SW480 (cell line): ENCODE measurements around the gene DDX47.
"Not testable (repeated sequence)": the region's sequence is repeated elsewhere in the genome, so short reads cannot be mapped to it uniquely, and the experiment has no call there.

Experiments
- DNase-seq: peaks from one replicate; pipeline ENCODE4 v3.0.0-alpha.2; 2016; ENCODE audit warnings: low spot score

Gene DDX47

DNA sequence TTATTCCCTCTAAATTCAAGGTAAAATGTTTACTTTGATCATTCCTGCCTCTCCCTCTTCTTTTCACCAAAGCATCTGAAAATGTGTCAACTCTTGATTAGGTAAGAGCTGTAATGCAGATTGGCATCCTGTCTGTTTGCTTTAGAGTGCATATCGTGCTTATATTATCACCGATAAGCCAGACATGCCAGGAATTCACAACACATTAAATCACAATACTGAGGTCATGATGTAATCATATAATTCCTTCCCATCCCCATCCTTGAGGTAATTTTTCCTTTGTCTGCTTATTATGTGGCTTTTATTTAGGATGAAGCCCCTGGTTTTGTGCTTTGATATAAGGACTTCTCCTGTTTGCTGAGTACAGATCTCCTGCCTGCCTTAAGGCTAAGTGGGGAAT is 10.2 kb downstream of the DDX47 start:
- DNase-seq: no peak

DNA sequence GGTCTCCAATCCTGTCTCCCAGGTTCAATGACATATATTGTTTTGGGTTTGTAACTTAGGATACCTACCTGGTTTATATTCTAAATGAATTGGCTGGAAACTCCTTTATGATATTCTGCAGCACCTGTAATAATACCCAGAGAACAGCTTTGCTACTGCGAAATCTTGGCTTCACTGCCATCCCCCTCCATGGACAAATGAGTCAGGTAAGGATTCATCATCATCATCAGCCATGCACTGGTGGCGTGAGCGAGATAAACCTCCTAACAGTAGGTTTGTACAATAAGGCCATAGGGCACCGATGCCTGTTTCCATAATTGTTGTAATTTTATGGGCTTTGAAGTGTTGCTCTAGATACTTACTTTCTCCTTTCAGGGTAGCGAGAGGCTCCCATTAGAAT is 10.7 kb downstream of the DDX47 start:
- no peak for DNase-seq

DNA sequence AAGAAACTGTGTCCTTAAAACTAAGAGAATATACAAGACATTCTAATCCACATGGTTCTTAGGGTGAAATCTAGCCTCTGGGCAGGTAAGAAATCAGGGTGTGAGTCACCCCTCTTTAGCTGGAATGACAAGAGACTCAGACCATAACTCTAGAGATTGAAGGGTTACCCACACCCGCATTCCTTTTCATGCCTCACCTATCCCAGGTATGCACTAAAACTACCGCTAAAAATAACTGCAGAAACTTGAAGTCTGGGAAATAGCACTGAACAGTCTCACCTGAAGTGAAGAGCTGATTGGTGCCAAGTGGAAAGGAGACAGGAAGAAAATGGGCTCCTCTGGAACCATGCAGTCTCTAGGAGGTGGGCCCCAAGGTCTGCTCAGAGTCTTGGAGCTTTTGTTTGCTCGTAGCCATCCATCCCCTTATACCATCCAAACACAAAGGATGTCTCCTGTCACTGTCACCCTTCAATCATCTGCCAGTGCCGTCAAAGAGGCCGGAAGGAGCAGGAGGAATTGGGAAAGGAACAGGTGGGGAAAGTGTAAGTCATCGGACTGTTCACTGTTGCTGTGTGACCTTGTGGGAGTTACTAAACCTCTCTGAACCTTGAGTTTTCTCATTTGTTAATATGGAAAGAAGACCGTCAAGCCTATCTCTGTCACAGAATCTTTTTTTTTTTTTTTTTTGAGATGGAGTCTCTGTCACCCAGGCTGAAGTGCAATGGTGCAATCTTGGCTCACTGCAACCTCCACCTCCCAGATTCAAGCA is 22.4 kb downstream of the DDX47 start:
- peak; percentile 95 for DNase-seq

DNA sequence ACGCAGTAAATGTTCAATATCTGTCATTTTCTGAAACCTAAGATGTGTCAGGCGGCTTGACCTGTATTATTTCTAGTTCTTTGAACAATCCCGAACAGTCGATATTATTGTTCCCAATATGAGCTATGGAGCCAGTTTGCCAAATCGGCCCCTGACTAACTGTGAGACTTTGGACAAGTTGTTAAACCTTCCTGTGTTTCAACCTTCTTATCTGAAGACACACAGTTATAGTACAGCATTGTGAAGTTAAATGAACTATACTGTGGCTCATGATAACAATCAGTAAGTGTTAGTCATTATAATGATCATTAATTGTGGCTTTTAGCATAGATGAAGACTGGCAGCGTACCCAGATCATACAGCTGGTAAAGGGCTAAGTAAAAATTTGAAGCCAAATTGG is 23.4 kb downstream of the DDX47 start:
- DNase-seq: no peak

DNA sequence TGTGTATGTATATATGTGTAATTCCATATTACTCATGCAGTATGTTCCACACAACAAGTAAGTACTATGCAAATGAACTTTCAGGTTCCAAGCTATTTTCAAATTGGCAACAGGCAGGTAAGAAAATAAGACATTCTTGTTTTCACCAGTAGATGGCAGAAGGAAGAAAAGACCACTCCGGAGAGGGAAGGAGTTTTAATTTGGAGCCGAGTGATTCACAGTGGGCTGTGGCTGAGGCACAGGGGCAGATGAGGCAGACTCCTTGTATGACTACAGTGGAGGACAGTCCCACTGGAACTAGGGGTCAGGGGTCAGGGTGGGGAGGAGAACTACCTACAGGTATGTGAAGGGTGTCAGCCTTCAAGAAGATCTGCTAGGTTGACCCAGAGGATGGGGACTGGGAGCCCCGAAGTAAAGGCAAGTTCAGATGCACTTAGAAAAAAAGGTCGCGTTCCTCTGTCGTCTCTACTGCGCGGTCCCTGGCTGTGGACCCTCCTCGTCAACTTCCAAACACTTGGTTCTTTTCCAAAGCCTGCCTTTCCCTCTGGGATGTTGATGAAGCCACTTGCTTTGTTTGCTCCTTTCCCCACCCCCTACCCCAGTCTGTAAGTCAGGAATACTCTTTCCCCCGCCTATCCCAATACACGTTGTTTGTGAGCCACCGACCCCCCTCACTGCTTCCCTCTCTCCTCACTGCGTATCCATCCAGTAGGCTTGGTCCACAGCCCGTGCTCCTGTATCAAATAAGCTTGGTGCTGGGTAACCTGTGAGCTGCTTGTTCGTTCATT is 24.1 kb downstream of the DDX47 start:
- DNase-seq: peak; percentile 91

DNA sequence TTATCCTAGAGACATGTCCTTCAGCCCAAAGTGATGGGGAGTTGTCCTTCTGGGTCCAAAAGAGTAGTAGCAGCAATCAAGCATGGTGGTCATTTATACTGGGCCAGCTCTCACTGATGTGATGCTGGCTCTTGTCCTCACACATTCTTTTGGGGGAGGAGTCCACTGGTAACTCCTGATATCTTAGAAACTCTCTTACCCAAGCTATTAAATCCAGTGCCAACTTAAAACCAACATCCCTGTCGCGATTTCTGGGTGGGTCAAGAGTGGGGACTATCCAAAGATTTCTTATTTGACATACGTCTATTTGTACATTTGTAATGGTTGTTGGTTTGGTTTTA is 24.6 kb downstream of the DDX47 start:
- DNase-seq: no peak

DNA sequence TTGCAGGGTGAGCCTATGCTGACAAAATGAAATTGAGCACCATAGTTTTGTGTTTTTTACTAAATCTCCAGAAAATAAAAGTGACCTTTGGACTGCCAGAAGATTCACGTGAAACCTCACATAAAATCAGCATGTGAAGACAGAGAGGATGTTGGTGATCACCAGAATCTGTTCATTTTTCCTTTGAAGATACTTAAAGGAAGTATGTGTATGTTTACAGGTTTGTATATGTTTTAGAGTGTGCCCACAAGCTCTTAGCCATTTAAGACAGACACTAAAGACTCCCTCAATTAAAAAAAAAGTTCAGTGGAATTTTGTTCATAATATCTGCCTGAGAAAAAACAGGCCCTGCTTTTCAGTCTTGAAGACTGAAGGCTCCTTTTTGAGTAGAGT is 25.9 kb downstream of the DDX47 start:
- no peak for DNase-seq

DNA sequence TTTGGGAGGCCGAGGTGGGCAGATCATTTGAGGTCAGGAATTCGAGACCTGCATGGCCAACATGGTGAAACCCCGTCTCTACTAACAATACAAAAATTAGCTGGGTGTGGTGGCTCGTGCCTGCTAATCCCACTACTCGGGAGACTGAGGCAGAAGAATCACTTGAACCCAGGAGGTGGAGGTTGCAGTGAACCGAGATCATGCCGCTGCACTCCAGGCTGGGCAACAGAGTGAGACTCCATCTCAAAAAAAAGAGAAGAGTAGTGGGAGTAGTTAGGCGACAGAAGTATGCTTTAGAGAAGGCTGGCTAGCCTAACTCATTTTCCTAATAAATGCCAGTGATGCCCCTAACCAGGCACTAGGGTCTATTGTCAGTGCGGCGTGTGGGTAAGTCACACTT is 26.3 kb downstream of the DDX47 start:
- DNase-seq: not testable (repeated sequence)

DNA sequence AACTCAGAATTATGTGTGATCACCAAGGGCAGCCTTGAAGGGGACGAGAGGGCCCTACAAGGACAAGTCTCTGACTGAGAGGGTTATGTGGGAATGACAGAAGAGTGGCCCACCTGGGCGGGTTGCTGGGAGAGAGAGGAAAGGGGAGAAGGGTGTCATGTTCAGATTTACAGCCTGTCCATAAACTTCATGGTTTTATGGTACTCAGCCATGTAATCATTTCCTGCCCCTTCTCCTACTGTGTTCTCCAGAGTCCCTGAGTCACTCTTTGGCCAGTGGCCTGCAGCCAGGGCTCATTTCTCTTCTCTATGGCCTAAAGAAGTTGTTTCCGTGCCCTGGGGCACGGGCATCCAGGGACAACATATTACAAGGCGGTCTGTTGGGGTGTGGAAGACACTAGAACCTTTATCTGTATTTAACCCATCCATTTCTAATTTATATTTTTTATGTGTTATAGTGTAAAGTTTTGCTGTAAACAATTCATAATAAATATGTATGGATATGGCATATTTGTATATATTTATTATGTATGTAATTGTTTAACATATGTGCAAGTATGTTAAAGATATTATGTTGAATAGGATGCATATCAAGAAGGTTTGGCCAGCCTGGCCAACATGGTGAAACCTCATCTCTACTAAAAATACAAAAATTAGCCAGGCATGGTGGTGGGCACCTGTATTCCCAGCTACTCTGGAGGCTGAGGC is 26.9 kb downstream of the DDX47 start:
- DNase-seq: peak; percentile 86

DNA sequence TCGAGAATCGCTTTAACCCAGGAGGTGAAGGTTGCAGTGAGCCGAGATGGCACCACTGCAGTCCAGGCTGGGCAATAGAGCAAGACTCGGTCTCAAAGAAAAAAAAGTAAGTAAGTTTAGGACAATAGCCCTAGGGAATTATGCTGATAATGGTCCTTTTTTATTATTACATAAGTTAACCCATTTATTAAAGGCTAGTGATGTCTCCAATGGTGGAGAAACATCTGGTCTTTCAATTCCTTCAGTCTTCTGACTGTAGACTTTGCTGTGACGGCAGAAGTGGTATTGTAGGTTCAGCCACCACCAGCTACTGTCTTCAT is 27.4 kb downstream of the DDX47 start:
- no peak for DNase-seq

DNA sequence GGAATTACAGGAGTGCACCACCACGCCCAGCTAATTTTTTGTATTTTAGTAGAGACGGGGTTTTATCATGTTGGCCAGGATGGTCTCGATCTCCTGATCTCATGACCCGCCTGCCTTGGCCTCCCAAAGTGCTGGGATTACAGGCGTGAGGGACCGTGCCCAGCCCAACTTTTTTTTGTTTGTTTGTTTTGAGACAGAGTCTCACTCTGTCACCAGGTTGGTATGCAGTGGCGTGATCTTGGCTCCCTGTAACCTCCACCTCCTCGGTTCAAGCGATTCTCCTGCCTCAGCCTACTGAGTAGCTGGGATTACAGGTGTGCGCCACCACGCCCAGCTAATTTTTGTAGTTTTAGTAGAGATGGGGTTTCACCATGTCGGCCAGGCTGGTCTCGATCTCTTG is 28.3 kb downstream of the DDX47 start:
- not testable (repeated sequence) for DNase-seq

DNA sequence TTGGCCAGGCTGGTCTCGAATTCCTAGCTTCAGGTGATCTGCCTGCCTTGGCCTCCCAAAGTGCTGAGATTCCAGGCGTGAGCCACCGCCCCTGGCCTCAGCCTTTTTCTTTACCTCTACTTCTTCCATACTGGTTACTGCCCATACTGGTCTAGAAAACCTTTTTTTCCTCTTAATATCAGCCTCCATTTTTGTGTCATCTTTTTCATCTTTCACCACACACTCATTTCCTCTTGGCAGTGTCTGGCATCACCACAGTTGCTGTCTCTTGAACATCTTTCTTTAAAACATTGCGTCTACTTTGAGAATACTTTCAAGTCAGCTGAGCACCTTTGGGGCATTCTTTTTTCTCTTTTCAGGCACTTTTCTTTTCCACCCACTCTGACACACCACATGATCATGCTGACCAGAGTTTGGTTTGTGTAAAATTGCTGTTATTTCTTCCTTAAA is 32.7 kb downstream of the DDX47 start:
- no peak for DNase-seq

DNA sequence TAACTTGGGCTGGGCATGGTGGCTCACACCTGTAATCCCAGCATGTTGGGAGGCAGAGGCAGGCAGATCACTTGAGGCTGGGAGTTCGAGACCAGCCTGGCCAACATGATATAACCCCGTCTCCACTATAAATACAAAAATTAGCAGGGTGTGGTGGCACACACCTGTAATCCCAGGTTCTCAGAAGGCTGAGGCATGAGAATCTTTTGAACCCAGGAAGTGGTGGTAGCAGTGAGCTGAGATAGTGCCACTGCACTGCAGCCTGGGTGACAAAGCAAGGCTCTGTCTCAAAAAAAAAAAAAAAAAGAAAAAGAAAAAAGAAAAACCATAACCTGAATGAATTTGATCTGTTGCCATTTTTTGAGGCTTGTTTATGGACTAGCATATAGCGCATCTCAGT is 33.6 kb downstream of the DDX47 start:
- not testable (repeated sequence) for DNase-seq

DNA sequence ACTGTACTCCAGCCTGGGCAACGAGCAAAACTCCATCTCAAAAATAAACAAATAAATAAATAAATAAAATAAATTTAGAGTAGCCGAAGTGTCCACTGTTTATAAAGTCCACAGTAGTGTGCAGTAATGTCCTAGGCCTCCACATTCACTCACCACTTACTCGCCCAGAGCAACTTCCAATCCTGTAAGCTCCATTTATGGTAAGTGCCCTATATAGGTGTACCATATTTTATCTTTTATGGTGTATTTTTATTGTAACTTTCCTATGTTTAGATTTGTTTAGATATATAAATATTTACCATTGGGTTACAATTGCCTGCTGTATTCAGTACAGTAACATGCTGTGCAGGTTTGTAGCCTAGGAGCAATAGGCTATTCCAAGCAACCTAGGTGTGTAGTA is 40.3 kb downstream of the DDX47 start:
- no peak for DNase-seq

DNA sequence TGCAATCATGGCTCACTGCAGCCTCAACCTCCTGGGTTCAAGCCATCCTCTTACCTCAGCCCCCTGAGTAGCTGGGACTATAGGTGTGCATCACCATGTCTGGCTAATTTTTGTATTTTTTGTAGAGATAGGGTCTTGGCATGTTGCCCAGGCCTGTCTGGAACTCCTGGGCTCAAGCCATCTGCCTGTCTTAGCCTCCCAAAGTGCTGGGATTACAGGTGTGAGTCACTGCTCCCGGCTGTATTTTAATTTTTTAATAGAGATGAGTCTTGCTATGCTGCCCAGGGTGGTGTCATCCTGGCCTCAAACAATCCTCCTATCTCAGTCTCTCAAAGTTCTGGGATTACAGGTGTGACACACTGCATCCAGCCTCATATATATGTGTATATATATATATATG is 46.5 kb downstream of the DDX47 start:
- no peak for DNase-seq

DNA sequence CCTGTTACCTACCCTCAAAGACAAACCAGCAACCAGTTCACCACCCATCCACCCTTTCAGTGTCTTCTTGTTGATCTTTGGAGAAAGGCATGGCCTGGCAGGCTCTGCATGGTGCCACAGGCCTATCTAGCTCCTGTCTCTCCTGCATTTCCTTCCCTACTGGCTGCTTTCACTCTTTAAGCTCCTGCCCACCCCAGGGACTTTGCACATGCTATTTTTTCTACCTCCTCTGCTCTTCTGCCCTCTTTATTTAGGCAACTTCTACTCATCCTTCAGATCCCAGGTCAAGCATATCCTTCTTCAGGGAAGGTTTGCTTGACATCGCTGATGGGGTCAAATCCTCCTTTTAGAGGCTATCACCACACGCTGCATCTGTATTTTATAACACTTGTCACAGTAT is 51.1 kb downstream of the DDX47 start:
- DNase-seq: no peak

DNA sequence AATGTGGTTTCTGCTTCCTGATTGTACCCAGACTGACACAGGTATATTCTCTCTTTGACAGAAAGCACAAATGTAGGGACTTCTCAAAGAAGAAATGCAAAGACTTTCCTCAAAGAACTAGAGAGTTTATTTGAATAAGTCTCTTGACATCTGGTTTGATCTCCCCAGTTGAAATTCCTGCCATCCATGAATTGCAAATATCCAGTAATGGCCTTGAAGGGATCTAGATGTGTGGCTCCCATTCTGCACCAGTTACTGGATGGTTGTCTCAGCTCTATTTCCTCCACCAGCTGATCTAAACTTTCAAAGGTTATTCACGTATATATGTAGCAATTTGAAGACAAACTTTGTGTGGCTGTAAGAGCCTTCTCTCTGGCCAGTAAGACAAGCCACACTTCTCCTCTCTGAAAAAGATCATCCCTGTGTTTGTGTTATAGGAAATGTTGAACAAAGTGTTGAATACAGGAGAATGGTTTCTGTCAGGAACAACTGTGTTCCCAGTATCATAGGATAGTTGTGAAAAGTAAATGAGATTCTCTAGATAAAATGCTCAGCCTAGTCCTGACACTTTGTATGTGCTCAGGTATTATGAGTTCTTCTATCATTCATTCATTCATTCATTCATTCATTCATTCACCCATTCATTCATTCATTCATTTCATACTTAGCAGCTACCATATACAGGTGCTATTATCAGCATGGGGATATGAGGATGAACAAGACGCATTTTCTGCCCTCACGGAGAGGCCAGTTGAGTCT is 55.5 kb downstream of the DDX47 start:
- DNase-seq: no peak

DNA sequence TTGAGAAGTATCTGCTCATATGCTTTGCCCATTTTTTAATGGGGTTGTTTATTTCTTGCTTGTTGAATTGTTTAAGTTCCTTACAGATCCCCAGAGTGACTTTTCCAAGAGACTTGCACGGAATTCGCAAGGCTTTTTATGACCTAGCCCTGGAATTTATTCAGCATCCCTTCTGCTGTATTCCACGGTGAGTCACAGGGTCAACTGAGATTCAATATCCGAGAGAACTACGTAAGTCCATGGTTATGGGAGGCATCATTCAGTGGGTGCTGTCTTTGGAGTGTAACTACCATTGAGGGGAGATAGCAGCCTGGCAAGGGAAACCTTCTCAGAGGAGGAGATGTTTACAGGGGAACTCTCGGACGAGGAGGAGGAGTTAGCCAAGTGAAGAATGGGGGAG is 57.3 kb downstream of the DDX47 start:
- DNase-seq: peak; percentile 88

DNA sequence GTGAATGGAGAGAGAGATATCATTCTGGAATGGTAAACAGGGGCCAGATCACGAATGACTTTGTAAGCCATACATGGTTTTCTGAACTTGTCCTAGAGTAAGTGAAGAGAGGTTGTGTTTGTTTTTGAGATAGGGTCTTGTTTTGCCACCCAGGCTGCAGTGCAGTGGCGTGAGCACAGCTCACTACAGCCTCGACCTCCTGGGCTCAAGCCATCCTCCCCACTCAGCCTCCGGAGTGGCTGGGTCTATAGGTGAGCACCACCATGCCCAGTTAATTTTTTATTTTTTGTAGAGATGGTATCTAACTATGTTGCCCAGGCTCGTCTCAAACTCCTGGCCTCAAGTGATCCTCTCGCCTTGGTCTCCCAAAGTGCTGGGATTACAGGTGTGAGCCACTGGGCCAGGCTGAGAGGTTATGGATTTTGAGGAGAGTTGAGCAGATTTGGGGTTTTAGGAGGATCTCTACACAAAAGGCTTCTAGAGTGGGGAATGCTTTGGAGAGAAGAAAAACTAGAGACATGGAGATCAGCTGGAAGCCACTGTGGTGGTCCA is 58.5 kb downstream of the DDX47 start:
- DNase-seq: no peak

DNA sequence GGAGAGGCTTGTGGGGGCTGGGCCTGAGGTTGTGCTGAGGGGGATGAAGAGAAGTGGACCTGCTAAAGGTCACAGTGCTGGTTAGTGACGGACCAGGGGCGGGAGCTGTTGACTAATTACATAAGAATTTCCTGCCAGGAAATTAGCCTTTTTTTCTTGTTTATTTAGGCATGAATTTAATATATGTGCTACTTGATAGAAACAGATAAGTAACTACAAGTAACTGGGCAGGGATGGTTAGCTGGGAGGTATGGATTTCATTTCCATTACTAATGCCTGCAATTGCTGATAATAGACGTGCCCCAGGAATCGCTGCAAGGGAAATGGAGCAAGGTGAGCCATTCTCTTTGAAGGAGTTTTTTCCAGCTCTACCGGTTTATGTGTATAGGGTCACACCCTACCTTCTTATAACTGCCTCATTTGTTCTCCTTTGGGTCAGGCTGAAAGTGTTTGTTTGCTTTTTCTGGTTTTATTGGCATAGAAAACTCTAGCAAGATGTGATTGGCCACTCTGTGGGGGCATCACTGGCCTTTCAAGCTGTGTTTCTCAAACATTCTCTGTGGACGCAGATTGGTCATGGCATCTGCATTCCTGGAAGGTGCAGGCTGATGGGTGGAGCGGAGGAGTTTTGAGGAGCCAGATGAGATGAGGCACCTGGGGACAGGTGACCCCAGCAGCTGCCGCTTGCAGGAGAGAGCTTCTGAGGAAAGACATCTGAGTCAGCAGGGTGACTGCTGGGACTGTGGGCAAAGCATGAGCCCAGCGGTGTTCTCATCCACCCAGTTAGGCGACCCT is 59.2 kb downstream of the DDX47 start:
- peak; percentile 95 for DNase-seq

DNA sequence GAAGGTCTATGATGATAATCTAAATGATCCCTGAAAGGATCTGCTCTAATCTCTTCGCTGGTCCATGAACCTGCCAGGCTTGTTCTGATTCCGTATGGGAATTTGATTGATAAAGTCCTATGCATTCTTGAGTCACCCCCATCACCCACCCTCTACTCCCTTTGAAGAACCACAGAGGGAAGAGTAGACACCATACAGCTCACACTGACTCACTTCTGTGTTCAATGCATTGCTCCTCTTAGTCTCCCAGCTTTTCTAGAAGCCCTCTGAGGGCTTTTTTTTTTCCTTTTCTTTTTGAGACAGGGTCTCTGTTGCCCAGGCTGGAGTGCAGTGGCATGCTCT is 59.8 kb downstream of the DDX47 start:
- peak; percentile 77 for DNase-seq
